HepG2 (cell line): ENCODE measurements around the gene PKP3. TPM values are rescaled to one million over a fixed set of nuclear protein-coding genes. Genes with fewer than 3 reads are reported as not detected.

Experiments
- ATAC-seq: fragments of 200-7000 bp; cut with Tn5 transposase; 3 replicates; pipeline ENCODE4 v1.9.1; 2020; ENCODE audit warnings: mild to moderate bottlenecking, moderate library complexity
- BruUV-seq: library from RNA; stranded (reverse); fragments of 400-500 nt; replicated peaks from 2 replicates; lab custom pipeline; 2021; lab: Mats Ljungman, UMichigan
- CTCF ChIA-PET: fragments of 300-600 bp; formaldehyde crosslinking; extraction: SDS; loops from one replicate; lab custom pipeline; 2021; ENCODE audit warnings: low total read pairs, inconsistent platforms, low intra/inter-chr PET ratio; lab: Yijun Ruan, JAX
- POLR2A ChIA-PET: fragments of 350-600 bp; sonication (Branson Sonifier 250); formaldehyde crosslinking; loops from one replicate; lab custom pipeline; 2020; ENCODE audit warnings: antibody characterized with exemption, inconsistent platforms; lab: Yijun Ruan, JAX
- DNase-seq: peaks from one replicate; pipeline ENCODE4 v3.0.0-alpha.2; 2015; ENCODE audit warnings: low spot score
- FAIRE-seq: peaks from 3 replicates; lab custom pipeline; 2011; peaks lifted over from hg19 to GRCh38; lab: Jason Lieb, UNC
- H2AFZ ChIP-seq: one replicate; pipeline ENCODE4 v1.6.1; 2011; ENCODE audit warnings: low read length, inconsistent platforms
- H3K27ac ChIP-seq: fragments of 300-600 bp; 3 replicates; pipeline ENCODE4 v1.8.0; 2011; ENCODE audit warnings: mixed run types, mild to moderate bottlenecking, mixed read lengths, low read length, inconsistent platforms; ENCODE audit not compliant: insufficient read depth; ENCODE audit errors: extremely low read length
- H3K27me3 ChIP-seq, 2 experiments: fragments of 200-600 bp in 1 of 2; 2 replicates in 1 of 2; 3 replicates in 1 of 2; pipeline versions ENCODE4 v1.6.0 to v1.8.0; 2011; ENCODE audit warnings: low read length in 2 of 2, mild to moderate bottlenecking in 2 of 2, moderate library complexity in 2 of 2, inconsistent platforms in 1 of 2; ENCODE audit not compliant: insufficient read depth in 2 of 2, control insufficient read depth in 1 of 2
- H3K36me3 ChIP-seq, 2 experiments: fragments of 200-600 bp in 1 of 2; replicated peaks in 1 of 2; 2 replicates in 1 of 2; 3 replicates in 1 of 2; pipeline versions ENCODE4 v1.5.1 to v1.8.0; 2011; ENCODE audit warnings: low read length in 2 of 2, inconsistent platforms in 1 of 2; ENCODE audit not compliant: insufficient read depth in 2 of 2, control insufficient read depth in 1 of 2
- H3K4me1 ChIP-seq: 2 replicates; pipeline ENCODE4 v1.5.1; 2012; ENCODE audit warnings: low read length, inconsistent platforms; ENCODE audit not compliant: insufficient read depth
- H3K4me2 ChIP-seq: 2 replicates; pipeline ENCODE4 v1.6.0; 2011; ENCODE audit warnings: low read depth, low read length, inconsistent platforms
- H3K4me3 ChIP-seq, 3 experiments: fragments of 200-600 bp in 1 of 3; sonication (generic), shearing (Covaris generic) in 1 of 3; replicated peaks in 1 of 3; 2 replicates each; pipeline ENCODE4 v1.5.1; 2011 to 2016; ENCODE audit warnings: low read length in 3 of 3, inconsistent platforms in 2 of 3, low read depth in 2 of 3, mild to moderate bottlenecking in 2 of 3, control low read depth in 1 of 3, mixed read lengths in 1 of 3; ENCODE audit not compliant: insufficient read depth in 1 of 3
- H3K79me2 ChIP-seq: one replicate; pipeline ENCODE4 v1.6.1; 2011; ENCODE audit warnings: low read length, inconsistent platforms; ENCODE audit not compliant: insufficient read depth
- H3K9ac ChIP-seq: 2 replicates; pipeline ENCODE4 v1.6.0; 2011; ENCODE audit warnings: mild to moderate bottlenecking, low read depth, low read length, inconsistent platforms; ENCODE audit not compliant: insufficient read depth
- H3K9me3 ChIP-seq: 2 replicates; pipeline ENCODE4 v1.5.1; 2012; ENCODE audit warnings: mild to moderate bottlenecking, low read length
- H4K20me1 ChIP-seq: 2 replicates; pipeline ENCODE4 v1.6.0; 2011; ENCODE audit warnings: inconsistent platforms, mild to moderate bottlenecking, low read length, moderate library complexity; ENCODE audit not compliant: insufficient read depth
- GABPA ChIP-seq, 2 experiments: IDR thresholded peaks; 2 replicates each; pipeline ENCODE4 v1.6.1; 2011 to 2016; ENCODE audit warnings: low read depth in 2 of 2, low read length in 1 of 2, missing biosample characterization in 1 of 2, missing genetic modification characterization in 1 of 2
- SRSF1 ChIP-seq: fragments of 200-400 bp; formaldehyde crosslinking; optimal IDR thresholded peaks from 2 replicates; pipeline ENCODE3; 2017; ENCODE audit warnings: mild to moderate bottlenecking, low read depth, low read length, moderate library complexity
- ZNF263 ChIP-seq: sonication (generic); formaldehyde crosslinking; IDR thresholded peaks from 2 replicates; pipeline ENCODE4 v1.4.0; 2020; ENCODE audit warnings: missing genetic modification reagents
- ZNF44 ChIP-seq: sonication (generic); formaldehyde crosslinking; IDR thresholded peaks from 2 replicates; pipeline ENCODE4 v1.5.1; 2020; ENCODE audit warnings: mild to moderate bottlenecking, missing genetic modification reagents
- ZNF589 ChIP-seq: sonication (generic); formaldehyde crosslinking; conservative IDR thresholded peaks from 2 replicates; pipeline ENCODE4 v1.8.0; 2022; ENCODE audit warnings: mild to moderate bottlenecking, moderate library complexity, missing genetic modification reagents
- WGBS: methylation state at CpG from one replicate; pipeline ENCODE4 v1.1.6; 2017; ENCODE audit warnings: low lambda C conversion rate; 5-methylcytosine and 5-hydroxymethylcytosine counted together
- in situ Hi-C: cut with HindIII; loops from 2 replicates; pipeline ENCODE4 v1.10.0; 2017; ENCODE audit warnings: low pct_unique_long_range_greater_than_20kb; ENCODE audit not compliant: extremely low pct_ligation_motif_present
- intact Hi-C: fragments of 100-400 bp; cut with micrococcal nuclease; formaldehyde crosslinking; loops from one replicate; pipeline ENCODE4 v1.10.0; 2022; ENCODE audit not compliant: unreplicated experiment
- polyA plus RNA-seq, 8 experiments: library from polyadenylated mRNA; depleted of rRNA in 3 of 8; stranded (reverse) in 7 of 8; unstranded in 1 of 8; fragments of >200 nt; fragmentation: Illumina TruSeq in 4 of 8; extraction: Trizol in 4 of 8; gene quantifications; 2 replicates each; pipeline versions ENCODE4 v1.2.1 to v1.2.3, GENCODE V29; 2011 to 2016; ENCODE audit warnings: low read depth in 4 of 8, missing spikeins in 1 of 8, mixed read lengths in 1 of 8; ENCODE audit not compliant: insufficient read depth in 1 of 8
- total RNA-seq, 5 experiments: library from RNA; depleted of rRNA; stranded (reverse); fragments of >200 nt; fragmentation: Illumina TruSeq; extraction: Trizol; gene quantifications; 2 replicates each; pipeline ENCODE4 v1.2.3, GENCODE V29; 2016; ENCODE audit warnings: low read depth in 1 of 5
- TF ChIP-seq, protein P1 (sequence below): sonication (generic); formaldehyde crosslinking; IDR thresholded peaks from 2 replicates; pipeline ENCODE4 v1.9.0; 2021; ENCODE audit warnings: missing genetic modification reagents, borderline replicate concordance
- TF ChIP-seq, protein P2 (sequence below): sonication (generic); formaldehyde crosslinking; IDR thresholded peaks from 2 replicates; pipeline ENCODE4 v1.8.1; 2023; ENCODE audit warnings: mild to moderate bottlenecking, moderate library complexity, missing genetic modification reagents
- TF ChIP-seq, protein P3 (sequence below): sonication (generic); formaldehyde crosslinking; IDR thresholded peaks from 2 replicates; pipeline ENCODE4 v1.4.0; 2020; ENCODE audit warnings: missing genetic modification reagents, low read depth, mild to moderate bottlenecking, borderline replicate concordance
- TF ChIP-seq, protein P4 (sequence below): fragments of 450-650 bp; IDR thresholded peaks from 2 replicates; pipeline ENCODE4 v1.6.1; 2016
- TF ChIP-seq, protein P5 (sequence below): sonication (generic); formaldehyde crosslinking; IDR thresholded peaks from 2 replicates; pipeline ENCODE4 v1.9.0; 2021; ENCODE audit warnings: mild to moderate bottlenecking, missing genetic modification reagents

The PKP3 gene
- total and polyA plus RNA-seq, 2 of the 13 experiments (the other 11 are each of a cell fraction or from before 2014, with no cell fraction given): 18.0 to 28.7 TPM

DNA sequence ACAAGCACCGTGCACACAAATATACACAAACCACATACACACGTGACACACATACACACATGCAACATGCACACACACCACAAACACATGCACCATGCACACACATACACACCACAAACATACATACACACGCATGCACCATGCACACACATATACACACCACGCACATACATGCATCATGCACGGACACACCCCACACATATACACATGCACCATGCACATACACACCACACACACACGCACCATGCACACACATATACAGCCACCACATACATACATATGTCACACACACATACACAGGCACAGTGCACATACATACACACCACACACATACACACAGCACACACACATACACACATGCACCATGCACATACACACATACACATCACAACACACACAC is 37.4 kb upstream of the PKP3 start:
- FAIRE-seq (no peak), DNase-seq (no peak), ATAC-seq (no peak)
- BruUV-seq: no TSS peak
- Histone ChIP-seq H3K9ac (no peak overlapping the region), H4K20me1 (no peaks in the 10 kb centered on the region), H2AFZ (no peak overlapping the region), H3K36me3 (no peaks in the 10 kb centered on the region), H3K4me3 (no peak overlapping the region), H3K27me3 (peaks cover 0 to 3% of the 10 kb centered on the region in 2 experiments; a peak in 1 of 5 replicates), H3K4me2 (no peak overlapping the region), H3K9me3 (peaks cover 9% of the 10 kb centered on the region), H3K27ac (no peak overlapping the region), H3K79me2 (no peaks in the 10 kb centered on the region), H3K4me1 (peaks cover 51% of the 10 kb centered on the region)
- ChIA-PET POLR2A (interaction anchor here (0.9 to 5.0 kb wide), 16 partner anchors 12 to 149 kb away, joined by 3 to 85 read pairs (median 6); partner anchors contain the start of genes BET1L and RIC8A), CTCF (no interaction called here)
- intact Hi-C loops: loop anchor here (5.0 kb wide), 1 partner anchor 49 kb away; the partner anchor contains the start of gene IFITM2
- in situ Hi-C loops: no loop called here
- 77% methylated on average over 6 of the region's 6 CpGs for WGBS
- TF ChIP-seq GABPA (IDR thresholded peaks at IDR 0.05; ENCODE audit: low read depth, low read length): no peak
- TF ChIP-seq GABPA (CRISPR knock-in tag; IDR thresholded peaks at IDR 0.05; ENCODE audit: low read depth): peak; percentile 6; the same call in 1 of the 2 replicates
- TF ChIP-seq ZNF263 (CRISPR knock-in tag): no peak
- TF ChIP-seq, protein P1, sequence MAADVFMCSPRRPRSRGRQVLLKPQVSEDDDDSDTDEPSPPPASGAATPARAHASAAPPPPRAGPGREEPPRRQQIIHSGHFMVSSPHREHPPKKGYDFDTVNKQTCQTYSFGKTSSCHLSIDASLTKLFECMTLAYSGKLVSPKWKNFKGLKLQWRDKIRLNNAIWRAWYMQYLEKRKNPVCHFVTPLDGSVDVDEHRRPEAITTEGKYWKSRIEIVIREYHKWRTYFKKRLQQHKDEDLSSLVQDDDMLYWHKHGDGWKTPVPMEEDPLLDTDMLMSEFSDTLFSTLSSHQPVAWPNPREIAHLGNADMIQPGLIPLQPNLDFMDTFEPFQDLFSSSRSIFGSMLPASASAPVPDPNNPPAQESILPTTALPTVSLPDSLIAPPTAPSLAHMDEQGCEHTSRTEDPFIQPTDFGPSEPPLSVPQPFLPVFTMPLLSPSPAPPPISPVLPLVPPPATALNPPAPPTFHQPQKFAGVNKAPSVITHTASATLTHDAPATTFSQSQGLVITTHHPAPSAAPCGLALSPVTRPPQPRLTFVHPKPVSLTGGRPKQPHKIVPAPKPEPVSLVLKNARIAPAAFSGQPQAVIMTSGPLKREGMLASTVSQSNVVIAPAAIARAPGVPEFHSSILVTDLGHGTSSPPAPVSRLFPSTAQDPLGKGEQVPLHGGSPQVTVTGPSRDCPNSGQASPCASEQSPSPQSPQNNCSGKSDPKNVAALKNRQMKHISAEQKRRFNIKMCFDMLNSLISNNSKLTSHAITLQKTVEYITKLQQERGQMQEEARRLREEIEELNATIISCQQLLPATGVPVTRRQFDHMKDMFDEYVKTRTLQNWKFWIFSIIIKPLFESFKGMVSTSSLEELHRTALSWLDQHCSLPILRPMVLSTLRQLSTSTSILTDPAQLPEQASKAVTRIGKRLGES (CRISPR knock-in tag): no peak
- TF ChIP-seq, protein P2, sequence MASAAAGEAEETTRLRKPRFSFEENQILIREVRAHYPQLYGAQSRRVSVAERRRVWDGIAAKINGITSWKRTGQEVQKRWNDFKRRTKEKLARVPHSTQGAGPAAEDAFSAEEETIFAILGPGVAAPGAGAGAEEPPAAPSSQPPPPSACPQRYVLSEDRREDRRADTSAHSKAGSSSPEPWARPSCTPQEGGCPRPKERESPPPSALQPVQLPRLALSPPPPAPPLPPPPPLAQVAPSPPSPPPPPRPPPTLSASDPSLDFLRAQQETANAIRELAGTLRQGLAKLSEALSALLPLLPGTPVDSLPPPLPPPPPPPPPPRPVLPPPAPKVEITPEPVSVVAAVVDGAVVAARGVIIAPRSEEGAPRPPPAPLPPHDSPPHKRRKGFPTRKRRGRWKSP: no peak
- TF ChIP-seq, protein P3, sequence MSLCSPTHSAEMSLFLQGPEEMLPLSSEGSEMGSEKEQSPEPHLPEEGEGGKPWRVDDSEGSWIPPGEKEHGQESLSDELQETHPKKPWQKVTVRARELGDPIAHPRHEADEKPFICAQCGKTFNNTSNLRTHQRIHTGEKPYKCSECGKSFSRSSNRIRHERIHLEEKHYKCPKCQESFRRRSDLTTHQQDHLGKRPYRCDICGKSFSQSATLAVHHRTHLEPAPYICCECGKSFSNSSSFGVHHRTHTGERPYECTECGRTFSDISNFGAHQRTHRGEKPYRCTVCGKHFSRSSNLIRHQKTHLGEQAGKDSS (CRISPR knock-in tag): peak; percentile 13; the same call in 1 of the 2 replicates
- no peak for TF ChIP-seq SRSF1
- TF ChIP-seq, protein P4, sequence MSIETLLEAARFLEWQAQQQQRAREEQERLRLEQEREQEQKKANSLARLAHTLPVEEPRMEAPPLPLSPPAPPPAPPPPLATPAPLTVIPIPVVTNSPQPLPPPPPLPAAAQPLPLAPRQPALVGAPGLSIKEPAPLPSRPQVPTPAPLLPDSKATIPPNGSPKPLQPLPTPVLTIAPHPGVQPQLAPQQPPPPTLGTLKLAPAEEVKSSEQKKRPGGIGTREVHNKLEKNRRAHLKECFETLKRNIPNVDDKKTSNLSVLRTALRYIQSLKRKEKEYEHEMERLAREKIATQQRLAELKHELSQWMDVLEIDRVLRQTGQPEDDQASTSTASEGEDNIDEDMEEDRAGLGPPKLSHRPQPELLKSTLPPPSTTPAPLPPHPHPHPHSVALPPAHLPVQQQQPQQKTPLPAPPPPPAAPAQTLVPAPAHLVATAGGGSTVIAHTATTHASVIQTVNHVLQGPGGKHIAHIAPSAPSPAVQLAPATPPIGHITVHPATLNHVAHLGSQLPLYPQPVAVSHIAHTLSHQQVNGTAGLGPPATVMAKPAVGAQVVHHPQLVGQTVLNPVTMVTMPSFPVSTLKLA: peak; percentile 49
- TF ChIP-seq, protein P5, sequence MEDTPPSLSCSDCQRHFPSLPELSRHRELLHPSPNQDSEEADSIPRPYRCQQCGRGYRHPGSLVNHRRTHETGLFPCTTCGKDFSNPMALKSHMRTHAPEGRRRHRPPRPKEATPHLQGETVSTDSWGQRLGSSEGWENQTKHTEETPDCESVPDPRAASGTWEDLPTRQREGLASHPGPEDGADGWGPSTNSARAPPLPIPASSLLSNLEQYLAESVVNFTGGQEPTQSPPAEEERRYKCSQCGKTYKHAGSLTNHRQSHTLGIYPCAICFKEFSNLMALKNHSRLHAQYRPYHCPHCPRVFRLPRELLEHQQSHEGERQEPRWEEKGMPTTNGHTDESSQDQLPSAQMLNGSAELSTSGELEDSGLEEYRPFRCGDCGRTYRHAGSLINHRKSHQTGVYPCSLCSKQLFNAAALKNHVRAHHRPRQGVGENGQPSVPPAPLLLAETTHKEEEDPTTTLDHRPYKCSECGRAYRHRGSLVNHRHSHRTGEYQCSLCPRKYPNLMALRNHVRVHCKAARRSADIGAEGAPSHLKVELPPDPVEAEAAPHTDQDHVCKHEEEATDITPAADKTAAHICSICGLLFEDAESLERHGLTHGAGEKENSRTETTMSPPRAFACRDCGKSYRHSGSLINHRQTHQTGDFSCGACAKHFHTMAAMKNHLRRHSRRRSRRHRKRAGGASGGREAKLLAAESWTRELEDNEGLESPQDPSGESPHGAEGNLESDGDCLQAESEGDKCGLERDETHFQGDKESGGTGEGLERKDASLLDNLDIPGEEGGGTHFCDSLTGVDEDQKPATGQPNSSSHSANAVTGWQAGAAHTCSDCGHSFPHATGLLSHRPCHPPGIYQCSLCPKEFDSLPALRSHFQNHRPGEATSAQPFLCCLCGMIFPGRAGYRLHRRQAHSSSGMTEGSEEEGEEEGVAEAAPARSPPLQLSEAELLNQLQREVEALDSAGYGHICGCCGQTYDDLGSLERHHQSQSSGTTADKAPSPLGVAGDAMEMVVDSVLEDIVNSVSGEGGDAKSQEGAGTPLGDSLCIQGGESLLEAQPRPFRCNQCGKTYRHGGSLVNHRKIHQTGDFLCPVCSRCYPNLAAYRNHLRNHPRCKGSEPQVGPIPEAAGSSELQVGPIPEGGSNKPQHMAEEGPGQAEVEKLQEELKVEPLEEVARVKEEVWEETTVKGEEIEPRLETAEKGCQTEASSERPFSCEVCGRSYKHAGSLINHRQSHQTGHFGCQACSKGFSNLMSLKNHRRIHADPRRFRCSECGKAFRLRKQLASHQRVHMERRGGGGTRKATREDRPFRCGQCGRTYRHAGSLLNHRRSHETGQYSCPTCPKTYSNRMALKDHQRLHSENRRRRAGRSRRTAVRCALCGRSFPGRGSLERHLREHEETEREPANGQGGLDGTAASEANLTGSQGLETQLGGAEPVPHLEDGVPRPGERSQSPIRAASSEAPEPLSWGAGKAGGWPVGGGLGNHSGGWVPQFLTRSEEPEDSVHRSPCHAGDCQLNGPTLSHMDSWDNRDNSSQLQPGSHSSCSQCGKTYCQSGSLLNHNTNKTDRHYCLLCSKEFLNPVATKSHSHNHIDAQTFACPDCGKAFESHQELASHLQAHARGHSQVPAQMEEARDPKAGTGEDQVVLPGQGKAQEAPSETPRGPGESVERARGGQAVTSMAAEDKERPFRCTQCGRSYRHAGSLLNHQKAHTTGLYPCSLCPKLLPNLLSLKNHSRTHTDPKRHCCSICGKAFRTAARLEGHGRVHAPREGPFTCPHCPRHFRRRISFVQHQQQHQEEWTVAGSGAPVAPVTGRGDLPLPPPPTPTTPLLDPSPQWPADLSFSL (CRISPR knock-in tag): peak; percentile 84
- TF ChIP-seq ZNF44 (CRISPR knock-in tag): no peak
- TF ChIP-seq ZNF589 (CRISPR knock-in tag): 0 out of 2 replicates have a peak, but pooled peaks have one; percentile 5
